Measurements from ENCODE around the gene FAM216A. TPM values are rescaled to one million over a fixed set of nuclear protein-coding genes. Genes with fewer than 3 reads are reported as not detected.

FAM216A gene
- total RNA-seq, 1 experiment from 2014 or later: 10.1 TPM

- Histone ChIP-seq H3K27me3 (ENCODE audit: insufficient read depth, low read length) (no peaks in the 10 kb centered on the region), H3K4me3 (replicated peaks in 1 of 2; ENCODE audit: low read depth in 1 of 2, low read length in 2 of 2) (peak within 1 kb of the TSS; percentile 77 to 95), H3K9ac (ENCODE audit: low read length) (peak within 1 kb of the TSS; percentile 76), H3K4me1 (ENCODE audit: control insufficient read depth in 1 of 2, insufficient read depth in 2 of 2, low read length in 2 of 2) (peaks cover 0 to 13% of the 10 kb centered on the region in 2 experiments; a peak in 2 of 4 replicates), H4K20me1 (ENCODE audit: insufficient read depth) (no peaks in the 10 kb centered on the region), H2AFZ (ENCODE audit: low read depth, low read length, poor library complexity, severe bottlenecking) (no peak within 1 kb of the TSS), H3K9me3 (ENCODE audit: control insufficient read depth in 1 of 2, insufficient read depth in 1 of 2, low read depth in 1 of 2, low read length in 2 of 2) (no peaks in the 10 kb centered on the region), H3K9me2 (ENCODE audit: insufficient read depth) (no peaks in the 10 kb centered on the region), H3K4me2 (ENCODE audit: low read length) (peak within 1 kb of the TSS; percentile 63), H3K79me2 (ENCODE audit: insufficient read depth, low read length) (peaks cover 41% of the 10 kb centered on the region), H3K36me3 (ENCODE audit: control insufficient read depth in 1 of 2, insufficient read depth in 2 of 2, low read length in 2 of 2) (peaks cover 2 to 10% of the 10 kb centered on the region in 2 experiments; a peak in 3 of 4 replicates), H3K27ac (ENCODE audit: low read depth, low read length) (peak within 1 kb of the TSS; percentile 78)
- ATAC-seq (peak; percentile 95), DNase-seq (ENCODE audit: low read depth, low spot score) (peak; percentile 84)
- intact Hi-C loops (cut with micrococcal nuclease): loop anchor here (1.0 to 5.0 kb wide), 4 partner anchors 18 to 437 kb away; partner anchors contain the start of genes FAM216A and GPN3
- POLR2A ChIA-PET: interaction anchor here (1.0 to 1.9 kb wide), 5 partner anchors 18 to 376 kb away, joined by 3 to 15 read pairs (median 5); partner anchors contain the start of genes FAM216A, GPN3 and RAD9B
- TSS peak; percentile 76 for BruUV-seq (replicated peaks)
- CTCF ChIA-PET: interaction anchor here (0.6 to 2.3 kb wide), 15 partner anchors 9 to 438 kb away, joined by 3 to 55 read pairs (median 4); partner anchors contain the start of genes FAM216A and GPN3
- RAD21 ChIA-PET (ENCODE audit: low non-redundant PET in 1 of 2, low total read pairs in 2 of 2, uncharacterized antibody in 2 of 2, unreplicated experiment in 2 of 2): interaction anchor here (0.6 to 1.4 kb wide), 8 partner anchors 18 to 659 kb away, joined by 3 to 6 read pairs (median 4); partner anchors contain the start of gene GPN3 (in 1 of the 2)
- TF ChIP-seq CBX3 (IDR thresholded peaks at IDR 0.05; ENCODE audit: low read depth): no peak
- TF ChIP-seq POLR2A (IDR thresholded peaks at IDR 0.05; ENCODE audit: borderline replicate concordance, extremely low read depth, insufficient read depth, insufficient read length): peak; percentile 50
- TF ChIP-seq RAD21 (IDR thresholded peaks at IDR 0.05; ENCODE audit: low read depth): peak; percentile 97
- TF ChIP-seq ZNF274 (IDR thresholded peaks at IDR 0.05; ENCODE audit: low read depth, low read length): no peak
- TF ChIP-seq YY1 (IDR thresholded peaks at IDR 0.05; ENCODE audit: extremely low read depth, insufficient replicate concordance, low read depth, low read length): peak; percentile 61
- TF ChIP-seq ZBTB33 (IDR thresholded peaks at IDR 0.05; ENCODE audit: extremely low read depth, insufficient replicate concordance, low read length): no peak
- TF ChIP-seq CTCF (IDR thresholded peaks at IDR 0.05 in 2 of 3, conservative IDR thresholded peaks at IDR 0.05 in 1 of 3; ENCODE audit: borderline replicate concordance in 1 of 3, insufficient read depth in 1 of 3, low read depth in 2 of 3, low read length in 2 of 3): peak; percentile 81 to 87 (median 85)
- TF ChIP-seq EGR1 (IDR thresholded peaks at IDR 0.05; ENCODE audit: low read depth): peak; percentile 78
- TF ChIP-seq JUND (IDR thresholded peaks at IDR 0.05): no peak
- TF ChIP-seq SIN3A (IDR thresholded peaks at IDR 0.05; ENCODE audit: low read depth): peak; percentile 78
- no peak for TF ChIP-seq REST (IDR thresholded peaks at IDR 0.05; ENCODE audit: low read depth)
- no peak for TF ChIP-seq ATF3 (IDR thresholded peaks at IDR 0.05)
- TF ChIP-seq EZH2phosphoT487 (IDR thresholded peaks at IDR 0.05; ENCODE audit: borderline replicate concordance): no peak
- no peak for TF ChIP-seq SP1 (IDR thresholded peaks at IDR 0.05; ENCODE audit: low read depth)
- TF ChIP-seq FOSL1 (IDR thresholded peaks at IDR 0.05; ENCODE audit: low read depth): no peak
- TF ChIP-seq TCF7L2 (IDR thresholded peaks at IDR 0.05; ENCODE audit: borderline replicate concordance, extremely low read depth, insufficient read depth, insufficient read length): no peak
- TF ChIP-seq ZFX (IDR thresholded peaks at IDR 0.05): peak; percentile 55; the same call in 1 of the 2 replicates
- TF ChIP-seq CEBPB (IDR thresholded peaks at IDR 0.05; ENCODE audit: low read depth): no peak
Observed at GRCh38 chr12:110449799-110450497, 18.7 kb upstream of the FAM216A start, which contains the start of gene ARPC3. Gene ARPC3 (minus strand): TSS chr12:110450337. CDS start chr12:110450260, 77 bp downstream.
